ENCODE data around the gene ETF1.
A peak's percentile ranks its signal among the peaks of the same experiment; 100 is the strongest.

ETF1 gene

GRCh38 chr5:138580001-138580400 lies 37.0 kb upstream of the ETF1 start:
- TF ChIP-seq CTCF (IDR thresholded peaks at IDR 0.05; ENCODE audit: low read depth, low read length), result no peak
- DNase-seq (ENCODE audit: extremely low read depth, low read depth), result no peak

GRCh38 chr5:138579517-138579863 lies 36.5 kb upstream of the ETF1 start:
- DNase-seq (ENCODE audit: extremely low read depth, low read depth), result no peak
- no peak for TF ChIP-seq CTCF (IDR thresholded peaks at IDR 0.05; ENCODE audit: low read depth, low read length)

GRCh38 chr5:138577452-138577851 lies 34.4 kb upstream of the ETF1 start:
- TF ChIP-seq CTCF (IDR thresholded peaks at IDR 0.05; ENCODE audit: low read depth, low read length), result no peak
- no peak for DNase-seq (ENCODE audit: extremely low read depth, low read depth)

GRCh38 chr5:138575194-138576015 lies 32.4 kb upstream of the ETF1 start, which contains the start of gene HSPA9:
TSS of gene HSPA9 (minus strand) at chr5:138575401. CDS start at chr5:138575318, 83 bp downstream.
- TF ChIP-seq CTCF (IDR thresholded peaks at IDR 0.05; ENCODE audit: low read depth, low read length), result no peak
- DNase-seq (ENCODE audit: extremely low read depth, low read depth), result peak; percentile 99

GRCh38 chr5:138574744-138575193 lies 31.7 kb upstream of the ETF1 start:
- no peak for TF ChIP-seq CTCF (IDR thresholded peaks at IDR 0.05; ENCODE audit: low read depth, low read length)
- DNase-seq (ENCODE audit: extremely low read depth, low read depth), result no peak

- DNase-seq (ENCODE audit: extremely low read depth, low read depth), result no peak
- TF ChIP-seq CTCF (IDR thresholded peaks at IDR 0.05; ENCODE audit: low read depth, low read length), result no peak
Observed at GRCh38 chr5:138573949-138574670, 31.1 kb upstream of the ETF1 start.

GRCh38 chr5:138573223-138573622 lies 30.2 kb upstream of the ETF1 start:
- TF ChIP-seq CTCF (IDR thresholded peaks at IDR 0.05; ENCODE audit: low read depth, low read length), result no peak
- DNase-seq (ENCODE audit: extremely low read depth, low read depth), result no peak
